ENCODE results near the gene NUP62CL.
"Not testable (repeated sequence)": the region's sequence is repeated elsewhere in the genome, so short reads cannot be mapped to it uniquely, and the experiment has no call there.

Gene NUP62CL

GRCh38 chrX:107205770-107206696 lies at the start of gene NUP62CL, which contains the start of gene DNAAF6:
TSS of gene NUP62CL (minus strand) at chrX:107206433. CDS start at chrX:107175146, 31,287 bp downstream.
TSS of gene DNAAF6 (plus strand) at chrX:107206611. CDS start at chrX:107212876, 6,265 bp downstream.
- no peak for DNase-seq

GRCh38 chrX:107228486-107228819 lies 22.2 kb upstream of the NUP62CL start:
- DNase-seq: no peak

GRCh38 chrX:107227780-107228485 lies 21.7 kb upstream of the NUP62CL start:
- no peak for DNase-seq

- DNase-seq: no peak
Observed at GRCh38 chrX:107226757-107227156, 20.5 kb upstream of the NUP62CL start.

GRCh38 chrX:107213477-107213876 lies 7.2 kb upstream of the NUP62CL start:
- no peak for DNase-seq

GRCh38 chrX:107207943-107208342 lies 1.7 kb upstream of the NUP62CL start:
- no peak for DNase-seq

- no peak for DNase-seq
Observed at GRCh38 chrX:107207089-107207488, 856 bp upstream of the NUP62CL start.

- DNase-seq: no peak
Observed at GRCh38 chrX:107206697-107207065, 448 bp upstream of the NUP62CL start.

- DNase-seq: no peak
Observed at GRCh38 chrX:107204068-107204605, 2.1 kb downstream of the NUP62CL start.

GRCh38 chrX:107199491-107199890 lies 6.7 kb downstream of the NUP62CL start:
- DNase-seq: no peak

- DNase-seq: not testable (repeated sequence)
Observed at GRCh38 chrX:107198074-107198473, 8.2 kb downstream of the NUP62CL start.

- no peak for DNase-seq
Observed at GRCh38 chrX:107197319-107197718, 8.9 kb downstream of the NUP62CL start.

GRCh38 chrX:107171369-107172102 lies 34.7 kb downstream of the NUP62CL start:
- DNase-seq: no peak

- DNase-seq: no peak
Observed at GRCh38 chrX:107168712-107169111, 37.5 kb downstream of the NUP62CL start.

- DNase-seq: no peak
Observed at GRCh38 chrX:107168257-107168656, 38.0 kb downstream of the NUP62CL start.

GRCh38 chrX:107167163-107167921 lies 38.9 kb downstream of the NUP62CL start:
- no peak for DNase-seq

- DNase-seq: not testable (repeated sequence)
Observed at GRCh38 chrX:107157618-107158017, 48.6 kb downstream of the NUP62CL start.

- not testable (repeated sequence) for DNase-seq
Observed at GRCh38 chrX:107155621-107156430, 50.4 kb downstream of the NUP62CL start.

- DNase-seq: no peak
Observed at GRCh38 chrX:107154787-107155620, 51.2 kb downstream of the NUP62CL start.

GRCh38 chrX:107153005-107153404 lies 53.2 kb downstream of the NUP62CL start:
- no peak for DNase-seq
